Peyer's patch (tissue), 4 donors: ENCODE data around the gene TMEM117. TPM values are rescaled to one million over a fixed set of nuclear protein-coding genes. Genes with fewer than 3 reads are reported as not detected.

Experiments
- DNase-seq, 3 donors: peaks; one replicate each; pipeline ENCODE4 v3.0.0-alpha.2; 2017 to 2019
- H3K27ac ChIP-seq, 4 donors: fragments of 200-600 bp; sonication (generic); one replicate each; pipeline ENCODE4 v1.5.1; 2016 to 2019
- H3K27me3 ChIP-seq, 2 donors: fragments of 200-600 bp; sonication (generic); one replicate each; pipeline ENCODE4 v1.5.1; 2019
- H3K36me3 ChIP-seq, 3 donors: fragments of 200-600 bp; sonication (generic); one replicate each; pipeline ENCODE4 v1.5.1; 2016 to 2019
- H3K4me1 ChIP-seq, 4 donors: fragments of 200-600 bp; sonication (generic); one replicate each; pipeline ENCODE4 v1.5.1; 2016 to 2019
- H3K4me3 ChIP-seq, 4 donors: fragments of 200-600 bp; sonication (generic); 1 replicate in 3 of 4; 2 replicates in 1 of 4; pipeline ENCODE4 v1.5.1; 2016 to 2019; ENCODE audit warnings: mild to moderate bottlenecking in 1 of 4
- H3K9me3 ChIP-seq, 4 donors: fragments of 200-600 bp; sonication (generic); one replicate each; pipeline ENCODE4 v1.5.1; 2016 to 2019; ENCODE audit warnings: mild to moderate bottlenecking in 1 of 4
- POLR2A ChIP-seq, 2 donors: fragments of 450-650 bp; IDR thresholded peaks; one replicate each; pipeline ENCODE4 v1.5.1; 2017; ENCODE audit warnings: antibody characterized with exemption in 2 of 2, mild to moderate bottlenecking in 2 of 2, moderate library complexity in 2 of 2
- total RNA-seq, 4 donors: library from RNA; depleted of rRNA; stranded (reverse); fragments of >200 nt; gene quantifications; one replicate each; pipeline ENCODE4 v1.1.0, GENCODE V29; 2016
- TF ChIP-seq, protein P1 (sequence below), 6 experiments: fragments of 450-650 bp in 4 of 6; fragments of 200-600 bp in 2 of 6; sonication (generic) in 1 of 6; IDR thresholded peaks; one replicate each; pipeline ENCODE4 v1.5.1; 2017 to 2019; ENCODE audit warnings: antibody characterized with exemption in 6 of 6, mild to moderate bottlenecking in 3 of 6, moderate library complexity in 1 of 6

TMEM117 gene
- total RNA-seq, 4 donors from 2014 or later: 10.7 to 60.1 (median 51.9) TPM

DNA sequence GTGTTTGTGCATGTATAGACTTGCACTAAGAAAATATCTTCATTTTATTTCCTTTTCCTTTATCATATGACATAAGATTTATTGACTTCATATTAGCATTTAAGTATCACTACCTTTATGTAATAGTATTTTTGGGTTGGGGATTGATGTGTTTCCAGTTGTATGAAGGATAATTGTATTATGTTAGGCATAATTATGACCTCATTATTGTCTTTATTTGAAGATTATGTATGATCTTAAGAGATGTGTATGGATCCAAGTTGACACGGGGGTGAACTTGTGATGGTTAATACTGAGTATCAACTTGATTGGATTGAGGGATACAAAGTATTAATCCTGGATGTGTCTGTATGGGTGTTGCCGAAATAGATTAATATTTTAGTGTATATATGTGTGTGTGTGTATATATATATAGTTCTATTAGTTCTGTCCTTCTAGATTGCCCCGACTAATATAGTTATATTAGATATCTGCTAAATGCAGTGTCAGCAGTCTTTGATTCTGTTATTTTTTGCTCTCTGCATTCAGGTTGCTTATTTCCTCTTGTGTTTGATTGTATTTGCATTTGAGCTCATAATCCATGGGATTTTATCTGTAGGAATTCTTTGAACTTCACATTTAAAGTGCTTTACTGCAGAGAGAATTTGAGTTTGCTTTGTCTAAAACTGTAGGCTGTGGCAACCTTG lies 211.0 kb downstream of the TMEM117 start:
- Histone ChIP-seq H3K36me3 (no peaks in the 10 kb centered on the region), H3K27ac (no peak overlapping the region), H3K4me3 (no peak overlapping the region), H3K4me1 (no peaks in the 10 kb centered on the region), H3K27me3 (no peaks in the 10 kb centered on the region), H3K9me3 (no peaks in the 10 kb centered on the region)
- DNase-seq: no peak
- TF ChIP-seq, protein P1, sequence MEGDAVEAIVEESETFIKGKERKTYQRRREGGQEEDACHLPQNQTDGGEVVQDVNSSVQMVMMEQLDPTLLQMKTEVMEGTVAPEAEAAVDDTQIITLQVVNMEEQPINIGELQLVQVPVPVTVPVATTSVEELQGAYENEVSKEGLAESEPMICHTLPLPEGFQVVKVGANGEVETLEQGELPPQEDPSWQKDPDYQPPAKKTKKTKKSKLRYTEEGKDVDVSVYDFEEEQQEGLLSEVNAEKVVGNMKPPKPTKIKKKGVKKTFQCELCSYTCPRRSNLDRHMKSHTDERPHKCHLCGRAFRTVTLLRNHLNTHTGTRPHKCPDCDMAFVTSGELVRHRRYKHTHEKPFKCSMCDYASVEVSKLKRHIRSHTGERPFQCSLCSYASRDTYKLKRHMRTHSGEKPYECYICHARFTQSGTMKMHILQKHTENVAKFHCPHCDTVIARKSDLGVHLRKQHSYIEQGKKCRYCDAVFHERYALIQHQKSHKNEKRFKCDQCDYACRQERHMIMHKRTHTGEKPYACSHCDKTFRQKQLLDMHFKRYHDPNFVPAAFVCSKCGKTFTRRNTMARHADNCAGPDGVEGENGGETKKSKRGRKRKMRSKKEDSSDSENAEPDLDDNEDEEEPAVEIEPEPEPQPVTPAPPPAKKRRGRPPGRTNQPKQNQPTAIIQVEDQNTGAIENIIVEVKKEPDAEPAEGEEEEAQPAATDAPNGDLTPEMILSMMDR (IDR thresholded peaks at IDR 0.05): no peak
- TF ChIP-seq POLR2A (IDR thresholded peaks at IDR 0.05): no peak

DNA sequence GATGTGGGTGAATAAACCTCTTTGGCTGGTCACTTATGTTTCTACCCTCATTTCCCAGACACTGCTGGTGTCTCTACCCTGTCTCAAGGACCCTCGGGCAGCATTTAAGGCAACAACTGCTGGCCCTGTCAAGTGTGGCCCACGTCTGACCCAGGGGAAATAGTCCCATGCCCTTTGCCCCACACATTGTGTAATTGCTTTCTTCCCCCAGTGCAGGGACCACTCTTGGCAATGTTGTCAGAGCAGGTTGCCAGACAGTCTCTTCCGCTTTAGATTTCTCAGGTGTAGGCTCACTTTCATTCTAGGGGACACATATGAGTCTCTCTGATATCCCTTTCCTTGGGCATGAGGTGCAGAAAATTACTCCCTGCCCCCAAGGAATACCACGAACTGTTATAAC lies 216.7 kb downstream of the TMEM117 start:
- Histone ChIP-seq H3K27me3 (no peaks in the 10 kb centered on the region), H3K36me3 (no peaks in the 10 kb centered on the region), H3K27ac (no peak overlapping the region), H3K4me1 (no peaks in the 10 kb centered on the region), H3K9me3 (no peaks in the 10 kb centered on the region), H3K4me3 (no peak overlapping the region)
- no peak for TF ChIP-seq POLR2A (IDR thresholded peaks at IDR 0.05)
- TF ChIP-seq, protein P1 (IDR thresholded peaks at IDR 0.05): no peak
- DNase-seq: no peak

DNA sequence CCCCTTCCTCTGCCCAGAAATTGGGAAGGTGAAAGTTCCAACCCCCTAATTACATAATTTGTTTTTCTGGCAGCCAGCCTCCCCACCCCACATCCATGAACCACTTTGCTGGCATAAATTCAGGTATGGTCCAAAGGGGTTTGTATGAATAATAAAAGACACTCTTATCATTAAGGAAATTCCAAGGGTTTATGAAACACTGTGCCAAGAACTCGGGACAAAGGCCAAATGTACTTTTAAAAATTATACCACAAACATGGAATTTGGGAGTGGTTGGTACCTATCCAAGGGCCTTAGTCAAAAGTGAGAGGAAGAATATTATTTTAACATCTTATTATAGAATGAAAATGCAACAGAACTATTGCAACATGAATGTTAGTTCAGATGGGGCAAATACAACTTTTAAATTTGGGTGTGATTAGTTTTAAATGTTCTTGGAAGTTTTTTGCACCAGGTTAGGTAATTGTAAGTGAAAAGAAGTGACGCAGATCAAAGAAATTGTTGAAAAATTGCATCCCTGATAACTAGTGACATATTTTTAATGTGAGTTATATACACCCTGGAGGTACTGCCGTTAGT lies 217.8 kb downstream of the TMEM117 start:
- H3K36me3 ChIP-seq: no peaks in the 10 kb centered on the region
- no peaks in the 10 kb centered on the region for H3K4me1 ChIP-seq
- no peak overlapping the region for H3K4me3 ChIP-seq
- H3K27me3 ChIP-seq: no peaks in the 10 kb centered on the region
- no peak for DNase-seq
- no peak overlapping the region for H3K27ac ChIP-seq
- no peaks in the 10 kb centered on the region for H3K9me3 ChIP-seq
- TF ChIP-seq, protein P1 (IDR thresholded peaks at IDR 0.05): no peak
- no peak for TF ChIP-seq POLR2A (IDR thresholded peaks at IDR 0.05)

DNA sequence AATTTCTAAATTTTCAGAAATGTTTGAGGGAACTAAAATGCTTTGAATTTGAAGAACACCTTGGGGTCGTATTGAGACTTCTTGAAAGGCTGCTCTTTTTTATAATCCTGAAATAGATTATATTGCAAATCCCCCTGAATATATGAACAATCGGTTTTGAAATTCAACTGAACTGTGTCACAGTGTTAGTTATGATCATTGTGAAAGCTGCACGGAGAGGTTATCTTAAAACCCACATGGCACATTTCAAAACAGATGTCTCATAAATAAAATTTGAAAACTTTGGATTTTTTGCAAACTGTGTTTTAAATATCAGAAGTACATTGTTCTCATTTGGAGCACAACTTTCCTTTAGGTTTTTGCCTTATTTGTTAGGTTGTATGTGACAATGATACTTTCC lies 218.4 kb downstream of the TMEM117 start:
- no peak for DNase-seq
- Histone ChIP-seq H3K4me3 (no peak overlapping the region), H3K36me3 (no peaks in the 10 kb centered on the region), H3K9me3 (no peaks in the 10 kb centered on the region), H3K27ac (no peak overlapping the region), H3K27me3 (no peaks in the 10 kb centered on the region), H3K4me1 (no peaks in the 10 kb centered on the region)
- TF ChIP-seq POLR2A (IDR thresholded peaks at IDR 0.05): no peak
- TF ChIP-seq, protein P1 (IDR thresholded peaks at IDR 0.05): no peak

DNA sequence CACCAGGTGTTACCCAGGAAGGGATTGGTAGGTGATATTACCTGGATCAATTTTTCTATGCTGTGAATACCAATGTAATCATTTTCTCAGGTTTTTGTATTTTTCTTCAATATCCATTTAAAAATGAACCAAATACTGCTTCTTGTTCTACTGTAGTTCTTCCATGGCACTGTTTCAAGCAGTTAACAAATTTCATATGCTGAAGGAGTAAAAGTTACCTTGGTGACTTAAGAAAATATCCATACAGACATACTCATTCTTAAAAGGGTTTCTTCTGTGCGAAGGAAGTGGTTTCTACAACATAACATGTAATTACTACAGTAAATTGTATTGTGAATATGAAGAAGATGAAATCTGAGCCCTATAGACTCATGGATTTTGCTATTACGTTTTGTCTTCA lies 222.5 kb downstream of the TMEM117 start:
- no peaks in the 10 kb centered on the region for H3K27me3 ChIP-seq
- no peak overlapping the region for H3K4me3 ChIP-seq
- no peaks in the 10 kb centered on the region for H3K36me3 ChIP-seq
- no peak for TF ChIP-seq POLR2A (IDR thresholded peaks at IDR 0.05)
- TF ChIP-seq, protein P1 (IDR thresholded peaks at IDR 0.05): no peak
- H3K9me3 ChIP-seq: no peaks in the 10 kb centered on the region
- H3K27ac ChIP-seq: no peak overlapping the region
- no peak for DNase-seq
- no peaks in the 10 kb centered on the region for H3K4me1 ChIP-seq
